Activated CD4-positive, alpha-beta memory T cell treated with anti-CD3 and anti-CD28 coated beads, Interleukin-2, amount 10 ng/mL, durations not matched to agents 7 days and 5 days (primary cell): ENCODE results near the gene FBF1. TPM values are rescaled to one million over a fixed set of nuclear protein-coding genes. Genes with fewer than 3 reads are reported as not detected.

Source experiments
- CTCF ChIA-PET: fragments of 350-600 bp; sonication (Branson Sonifier 250); formaldehyde crosslinking; loops from one replicate; lab custom pipeline; 2021; ENCODE audit warnings: antibody characterized with exemption, inconsistent platforms; lab: Charles Lee
- POLR2A ChIA-PET: fragments of 350-600 bp; sonication (Branson Sonifier 250); formaldehyde crosslinking; loops from one replicate; lab custom pipeline; 2021; ENCODE audit warnings: antibody characterized with exemption; lab: Charles Lee
- DNase-seq: peaks from one replicate; pipeline ENCODE4 v3.0.0-alpha.2; 2020
- H3K27ac Mint-ChIP-seq: one replicate; pipeline ENCODE4 v1.8.0; 2021; ENCODE audit warnings: mild to moderate bottlenecking, mixed read lengths
- H3K27me3 Mint-ChIP-seq: one replicate; pipeline ENCODE4 v1.8.0; 2021; ENCODE audit warnings: mixed read lengths
- H3K36me3 Mint-ChIP-seq: one replicate; pipeline ENCODE4 v1.8.0; 2021; ENCODE audit warnings: low read depth, mixed read lengths
- H3K4me1 Mint-ChIP-seq: one replicate; pipeline ENCODE4 v1.8.0; 2021; ENCODE audit warnings: mixed read lengths
- H3K4me3 Mint-ChIP-seq: one replicate; pipeline ENCODE4 v1.8.0; 2021; ENCODE audit warnings: mild to moderate bottlenecking, mixed read lengths
- H3K9me3 Mint-ChIP-seq: one replicate; pipeline ENCODE4 v1.8.0; 2021; ENCODE audit warnings: mixed read lengths
- total RNA-seq, 2 experiments: library from RNA; stranded (reverse); gene quantifications; one replicate each; pipeline ENCODE4 v1.2.3, GENCODE V29; 2021

The FBF1 gene
- total RNA-seq, 2 experiments from 2014 or later, result 19.8 to 21.1 TPM

DNA sequence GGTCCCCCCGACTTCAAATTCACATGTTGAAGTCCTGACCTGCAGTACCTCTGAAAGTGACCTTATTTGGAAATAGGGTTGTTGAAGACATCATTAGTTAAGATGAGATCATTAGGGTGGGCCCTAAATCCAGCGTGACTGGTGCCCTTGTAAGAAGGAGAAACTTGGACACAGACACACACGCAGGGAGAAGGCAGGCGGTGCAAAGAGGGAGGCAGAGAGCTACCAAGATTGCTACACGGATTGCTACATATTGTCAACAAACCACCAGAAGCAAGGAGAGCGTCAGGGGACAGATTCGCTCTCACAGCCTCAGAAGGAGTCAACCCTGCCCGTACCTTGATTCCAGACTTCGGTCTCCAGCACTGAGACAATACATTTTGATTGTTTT is 78.9 kb downstream of the FBF1 start:
- CTCF ChIA-PET, result interaction anchor here (1.1 to 8.8 kb wide), 11 partner anchors 11 to 100 kb away, joined by 3 to 91 read pairs (median 5); partner anchors contain the start of genes TRIM47 and UNC13D
- POLR2A ChIA-PET, result interaction anchor here (1.1 to 10.2 kb wide), 5 partner anchors 13 to 97 kb away, joined by 3 to 221 read pairs (median 5); partner anchors contain the start of genes GALK1 and TRIM47
- Mint-ChIP-seq H3K36me3 (no peaks in the 10 kb centered on the region), H3K27ac (no peak overlapping the region), H3K27me3 (no peaks in the 10 kb centered on the region), H3K9me3 (no peaks in the 10 kb centered on the region), H3K4me3 (no peak overlapping the region), H3K4me1 (peaks cover 47% of the 10 kb centered on the region)
- no peak for DNase-seq

Other genes starting within 250 kb of the FBF1 start
- gene ITGB4, start 219.6 kb downstream of the FBF1 start, total RNA-seq, result under 1 TPM; 0.43 to 0.68 TPM
- 10 to 100 TPM; 40.0 to 40.6 TPM for gene GALK1, start 175.8 kb downstream of the FBF1 start, total RNA-seq
- gene UNK, start 156.2 kb downstream of the FBF1 start, total RNA-seq, result 10 to 100 TPM; 26.1 TPM
- gene UNC13D, start 96.6 kb downstream of the FBF1 start, total RNA-seq, result 100 to 1,000 TPM; 179 to 190 TPM
- 100 to 1,000 TPM; 107 to 114 TPM for gene WBP2, start 85.7 kb downstream of the FBF1 start, total RNA-seq
- 10 to 100 TPM; 31.9 to 33.8 TPM for gene TRIM47, start 62.5 kb downstream of the FBF1 start, total RNA-seq
- 10 to 100 TPM; 24.9 to 26.1 TPM for gene TRIM65, start 44.1 kb downstream of the FBF1 start, total RNA-seq
- 10 to 100 TPM; 79.9 to 85.0 TPM for gene MRPL38, start 36.2 kb downstream of the FBF1 start, total RNA-seq
- 10 to 100 TPM; 28.0 to 29.8 TPM for gene ACOX1, start 38.1 kb upstream of the FBF1 start, total RNA-seq
- 10 to 100 TPM; 13.5 to 16.3 TPM for gene TEN1, start 38.2 kb upstream of the FBF1 start, total RNA-seq
- 1 to 10 TPM; 5.2 to 5.6 TPM for gene CDK3, start 59.8 kb upstream of the FBF1 start, total RNA-seq
- not detected for gene EVPL, start 86.3 kb upstream of the FBF1 start, total RNA-seq
- 10 to 100 TPM; 92.8 to 94.6 TPM for gene SRP68, start 131.5 kb upstream of the FBF1 start, total RNA-seq
- under 1 TPM; 0.38 to 0.40 TPM for gene GALR2, start 133.7 kb upstream of the FBF1 start, total RNA-seq
- gene ZACN, start 138.1 kb upstream of the FBF1 start, total RNA-seq, result under 1 TPM; 0.48 TPM
- 100 to 1,000 TPM; 119 to 120 TPM for gene EXOC7, start 162.7 kb upstream of the FBF1 start, total RNA-seq
- under 1 TPM; 0.13 to 0.15 TPM for gene FOXJ1, start 200.2 kb upstream of the FBF1 start, total RNA-seq